ENCODE measurements around the gene UBE2H. TPM values are rescaled to one million over a fixed set of nuclear protein-coding genes. Genes with fewer than 3 reads are reported as not detected.

Gene UBE2H
- total RNA-seq, 2 experiments from 2014 or later, result 52.1 to 52.5 TPM

DNA sequence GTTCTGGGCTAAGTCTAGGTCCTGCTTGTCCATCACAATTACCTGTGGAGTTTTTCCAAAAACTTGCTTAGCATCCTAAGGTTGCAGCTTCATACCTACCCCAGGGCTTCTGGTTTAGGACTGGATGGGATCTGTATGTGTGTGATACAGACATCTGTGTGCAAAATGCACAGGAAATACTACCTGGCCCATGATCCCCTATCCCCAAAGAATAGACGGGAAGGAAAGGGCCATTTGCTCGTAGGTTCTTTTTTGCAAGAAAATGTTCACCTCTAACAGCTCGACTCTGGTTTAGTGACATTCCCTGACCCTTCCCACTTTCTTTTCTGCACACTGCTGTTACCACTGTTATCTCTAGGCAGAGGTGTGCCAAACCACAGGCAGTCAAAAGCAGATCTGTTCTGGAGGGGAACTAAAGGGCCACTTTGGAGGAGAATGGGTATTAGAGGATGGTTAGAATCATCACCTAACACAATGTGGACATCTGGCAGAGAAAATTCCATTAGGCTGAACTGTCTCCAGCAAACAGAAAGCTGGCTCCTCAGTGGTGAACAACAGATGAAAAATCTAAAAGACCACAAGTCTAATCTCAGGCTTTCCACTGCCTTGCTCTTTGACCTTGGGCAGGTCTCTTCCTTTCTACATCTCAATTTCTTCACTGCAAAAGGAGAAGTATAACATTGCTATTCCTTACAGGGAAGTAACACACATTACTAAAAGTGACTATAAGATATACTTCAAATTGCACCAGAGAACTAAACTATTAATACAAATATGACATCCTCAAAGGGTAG lies 107.4 kb downstream of the UBE2H start:
- no peak overlapping the region for H3K4me3 ChIP-seq (ENCODE audit: low read length)
- TF ChIP-seq, protein P1, sequence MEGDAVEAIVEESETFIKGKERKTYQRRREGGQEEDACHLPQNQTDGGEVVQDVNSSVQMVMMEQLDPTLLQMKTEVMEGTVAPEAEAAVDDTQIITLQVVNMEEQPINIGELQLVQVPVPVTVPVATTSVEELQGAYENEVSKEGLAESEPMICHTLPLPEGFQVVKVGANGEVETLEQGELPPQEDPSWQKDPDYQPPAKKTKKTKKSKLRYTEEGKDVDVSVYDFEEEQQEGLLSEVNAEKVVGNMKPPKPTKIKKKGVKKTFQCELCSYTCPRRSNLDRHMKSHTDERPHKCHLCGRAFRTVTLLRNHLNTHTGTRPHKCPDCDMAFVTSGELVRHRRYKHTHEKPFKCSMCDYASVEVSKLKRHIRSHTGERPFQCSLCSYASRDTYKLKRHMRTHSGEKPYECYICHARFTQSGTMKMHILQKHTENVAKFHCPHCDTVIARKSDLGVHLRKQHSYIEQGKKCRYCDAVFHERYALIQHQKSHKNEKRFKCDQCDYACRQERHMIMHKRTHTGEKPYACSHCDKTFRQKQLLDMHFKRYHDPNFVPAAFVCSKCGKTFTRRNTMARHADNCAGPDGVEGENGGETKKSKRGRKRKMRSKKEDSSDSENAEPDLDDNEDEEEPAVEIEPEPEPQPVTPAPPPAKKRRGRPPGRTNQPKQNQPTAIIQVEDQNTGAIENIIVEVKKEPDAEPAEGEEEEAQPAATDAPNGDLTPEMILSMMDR (IDR thresholded peaks at IDR 0.05), result no peak
- H3K4me1 ChIP-seq (ENCODE audit: insufficient read depth, low read length), result peaks cover 51% of the 10 kb centered on the region
- peaks cover 69% of the 10 kb centered on the region for H3K4me1 Mint-ChIP-seq (ENCODE audit: low read depth)
- no peaks in the 10 kb centered on the region for H3K9me3 Mint-ChIP-seq
- ChIA-PET CTCF (no interaction called here), POLR2A (interaction anchor here (1.9 kb wide), 1 partner anchor 10 kb away, joined by 4 read pairs; no protein-coding TSS in a partner anchor)
- no peak overlapping the region for H3K27ac ChIP-seq (ENCODE audit: low read depth in 1 of 2, low read length in 2 of 2)
- ATAC-seq (ENCODE audit: poor library complexity), result no peak
- H3K27me3 Mint-ChIP-seq, result no peaks in the 10 kb centered on the region
- no peak for DNase-seq
- H3K27ac Mint-ChIP-seq, result peak overlapping the region; percentile 2
- H3K36me3 ChIP-seq (ENCODE audit: insufficient read depth, low read length), result peaks cover 14% of the 10 kb centered on the region
- H3K9me3 ChIP-seq (ENCODE audit: control insufficient read depth in 1 of 2, insufficient read depth in 1 of 2, low read length in 2 of 2), result no peaks in the 10 kb centered on the region
- intact Hi-C loops (cut with DNase I, micrococcal nuclease), result no loop called here
- no peaks in the 10 kb centered on the region for H3K27me3 ChIP-seq (ENCODE audit: control insufficient read depth in 1 of 2, insufficient read depth in 2 of 2, low read length in 2 of 2)
- H3K36me3 Mint-ChIP-seq (ENCODE audit: low read depth), result peaks cover 5% of the 10 kb centered on the region
- H3K4me3 Mint-ChIP-seq, result no peak overlapping the region

DNA sequence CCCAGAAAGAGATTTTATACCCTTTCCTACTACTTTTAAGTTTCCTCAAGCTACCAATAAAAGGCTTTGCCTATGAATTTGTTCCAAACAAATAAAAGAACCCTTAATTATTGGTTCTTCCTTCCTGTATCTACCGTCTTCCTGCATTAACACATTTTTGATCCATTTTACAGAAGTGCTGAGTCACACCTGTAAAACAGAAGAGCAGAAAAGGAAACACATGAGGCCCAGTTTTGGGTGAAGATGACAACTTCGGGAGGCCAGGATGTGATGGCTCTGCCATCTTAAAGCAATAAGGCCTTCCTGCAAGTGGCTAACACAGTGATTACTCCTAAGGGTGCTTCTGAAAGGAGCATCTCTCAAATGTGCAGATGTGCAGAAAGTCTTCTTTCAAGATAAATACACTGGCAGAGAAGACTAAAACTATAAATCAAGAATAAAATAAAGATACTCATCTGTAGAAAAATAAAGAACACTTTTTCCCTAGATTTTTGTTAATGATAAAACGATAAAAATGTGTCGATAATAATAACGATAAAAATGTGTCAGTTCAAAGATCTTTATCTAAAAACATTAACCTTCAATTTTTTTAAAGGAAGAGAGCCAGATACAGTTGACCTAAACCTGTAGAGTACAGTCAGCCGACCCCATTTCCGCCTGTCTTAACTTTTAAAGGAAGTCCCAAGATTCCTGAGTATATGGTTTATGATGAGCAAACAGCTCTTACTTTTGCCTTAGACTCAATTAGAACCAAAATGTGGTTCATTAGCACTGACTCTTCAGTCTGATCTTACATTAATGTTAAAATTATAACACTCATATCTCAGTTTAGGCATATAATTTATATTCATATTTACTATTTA lies 108.6 kb downstream of the UBE2H start:
- H3K4me3 Mint-ChIP-seq, result no peak overlapping the region
- Histone ChIP-seq H3K4me3 (ENCODE audit: low read length) (no peak overlapping the region), H3K4me1 (ENCODE audit: insufficient read depth, low read length) (peaks cover 51% of the 10 kb centered on the region), H3K27me3 (ENCODE audit: control insufficient read depth in 1 of 2, insufficient read depth in 2 of 2, low read length in 2 of 2) (no peaks in the 10 kb centered on the region), H3K9me3 (ENCODE audit: control insufficient read depth in 1 of 2, insufficient read depth in 1 of 2, low read length in 2 of 2) (no peaks in the 10 kb centered on the region), H3K27ac (ENCODE audit: low read depth in 1 of 2, low read length in 2 of 2) (no peak overlapping the region), H3K36me3 (ENCODE audit: insufficient read depth, low read length) (peaks cover 16% of the 10 kb centered on the region)
- peaks cover 68% of the 10 kb centered on the region for H3K4me1 Mint-ChIP-seq (ENCODE audit: low read depth)
- peaks cover 6% of the 10 kb centered on the region for H3K36me3 Mint-ChIP-seq (ENCODE audit: low read depth)
- H3K27ac Mint-ChIP-seq, result peak overlapping the region; percentile 7
- TF ChIP-seq, protein P1 (IDR thresholded peaks at IDR 0.05), result no peak
- intact Hi-C loops (cut with DNase I, micrococcal nuclease), result no loop called here
- DNase-seq, result peak in 1 of 14 experiments; percentile 19
- ChIA-PET POLR2A (no interaction called here), CTCF (interaction anchor here (0.7 kb wide), 1 partner anchor 978 kb away, joined by 3 read pairs; no protein-coding TSS in a partner anchor)
- no peaks in the 10 kb centered on the region for H3K27me3 Mint-ChIP-seq
- ATAC-seq (ENCODE audit: poor library complexity), result peak; percentile 34
- H3K9me3 Mint-ChIP-seq, result no peaks in the 10 kb centered on the region

DNA sequence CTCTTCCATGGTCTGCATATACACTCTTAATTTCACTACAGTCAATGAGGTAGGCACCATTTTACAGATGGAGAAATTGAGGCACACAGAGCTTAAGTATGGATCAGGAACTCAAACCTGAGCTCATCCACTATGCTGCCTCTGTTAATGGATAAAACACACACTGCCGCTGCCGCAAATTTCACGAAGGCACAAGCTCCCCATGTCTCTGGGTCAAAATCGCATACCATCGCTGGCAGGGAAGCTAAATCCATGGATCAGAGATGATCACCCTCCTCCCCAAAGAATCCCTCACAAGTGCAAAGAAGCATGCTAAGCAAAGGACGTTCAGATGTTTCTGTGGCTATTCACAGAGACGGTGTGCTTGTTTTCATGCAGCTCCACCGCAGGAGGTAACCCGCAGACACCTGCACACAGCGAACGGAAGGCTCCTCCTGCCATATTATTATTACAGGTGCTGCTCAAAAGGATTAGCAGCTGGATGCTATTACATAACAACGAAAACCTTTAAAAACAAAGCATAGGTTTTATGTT lies 109.3 kb downstream of the UBE2H start:
- intact Hi-C loops (cut with DNase I, micrococcal nuclease), result no loop called here
- Histone ChIP-seq H3K4me1 (ENCODE audit: insufficient read depth, low read length) (peaks cover 51% of the 10 kb centered on the region), H3K9me3 (ENCODE audit: control insufficient read depth in 1 of 2, insufficient read depth in 1 of 2, low read length in 2 of 2) (no peaks in the 10 kb centered on the region), H3K27ac (ENCODE audit: low read depth in 1 of 2, low read length in 2 of 2) (no peak overlapping the region), H3K36me3 (ENCODE audit: insufficient read depth, low read length) (peaks cover 21% of the 10 kb centered on the region), H3K27me3 (ENCODE audit: control insufficient read depth in 1 of 2, insufficient read depth in 2 of 2, low read length in 2 of 2) (no peaks in the 10 kb centered on the region), H3K4me3 (ENCODE audit: low read length) (no peak overlapping the region)
- Mint-ChIP-seq H3K4me3 (no peak overlapping the region), H3K36me3 (ENCODE audit: low read depth) (peaks cover 12% of the 10 kb centered on the region), H3K27ac (peak overlapping the region; percentile 7), H3K9me3 (no peaks in the 10 kb centered on the region), H3K4me1 (ENCODE audit: low read depth) (peaks cover 61% of the 10 kb centered on the region), H3K27me3 (no peaks in the 10 kb centered on the region)
- ChIA-PET CTCF (interaction anchor here (0.7 kb wide), 1 partner anchor 979 kb away, joined by 3 read pairs; no protein-coding TSS in a partner anchor), POLR2A (no interaction called here)
- DNase-seq, result no peak
- ATAC-seq (ENCODE audit: poor library complexity), result no peak
- TF ChIP-seq, protein P1 (IDR thresholded peaks at IDR 0.05), result no peak

Measured in CD4-positive, alpha-beta T cell (primary cell).